ENCODE measurements around the gene RFLNA.

- TF ChIP-seq, protein P1, sequence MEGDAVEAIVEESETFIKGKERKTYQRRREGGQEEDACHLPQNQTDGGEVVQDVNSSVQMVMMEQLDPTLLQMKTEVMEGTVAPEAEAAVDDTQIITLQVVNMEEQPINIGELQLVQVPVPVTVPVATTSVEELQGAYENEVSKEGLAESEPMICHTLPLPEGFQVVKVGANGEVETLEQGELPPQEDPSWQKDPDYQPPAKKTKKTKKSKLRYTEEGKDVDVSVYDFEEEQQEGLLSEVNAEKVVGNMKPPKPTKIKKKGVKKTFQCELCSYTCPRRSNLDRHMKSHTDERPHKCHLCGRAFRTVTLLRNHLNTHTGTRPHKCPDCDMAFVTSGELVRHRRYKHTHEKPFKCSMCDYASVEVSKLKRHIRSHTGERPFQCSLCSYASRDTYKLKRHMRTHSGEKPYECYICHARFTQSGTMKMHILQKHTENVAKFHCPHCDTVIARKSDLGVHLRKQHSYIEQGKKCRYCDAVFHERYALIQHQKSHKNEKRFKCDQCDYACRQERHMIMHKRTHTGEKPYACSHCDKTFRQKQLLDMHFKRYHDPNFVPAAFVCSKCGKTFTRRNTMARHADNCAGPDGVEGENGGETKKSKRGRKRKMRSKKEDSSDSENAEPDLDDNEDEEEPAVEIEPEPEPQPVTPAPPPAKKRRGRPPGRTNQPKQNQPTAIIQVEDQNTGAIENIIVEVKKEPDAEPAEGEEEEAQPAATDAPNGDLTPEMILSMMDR (IDR thresholded peaks at IDR 0.05) = no peak
- no peak for TF ChIP-seq POLR2A (IDR thresholded peaks at IDR 0.05)
These were observed 56.5 kb downstream of the RFLNA start for GRCh38 chr12:124351422-124351821.
